Heart left ventricle (tissue), 16 donors: ENCODE data around the gene HSDL1. TPM values are rescaled to one million over a fixed set of nuclear protein-coding genes. Genes with fewer than 3 reads are reported as not detected.

ENCODE experiments used
- ATAC-seq, 4 donors: fragments of 200-7000 bp; cut with Tn5 transposase; one replicate each; pipeline ENCODE4 v1.9.1; 2020 to 2022; ENCODE audit warnings: moderate library complexity in 4 of 4, mild to moderate bottlenecking in 3 of 4, moderate number of reproducible peaks in 1 of 4
- DNase-seq, 5 donors: peaks; one replicate each; pipeline ENCODE4 v3.0.0-alpha.2; 2020
- H3K27ac ChIP-seq, 12 donors: fragments of 200-600 bp; sonication (generic) in 4 of 12; one replicate each; pipeline versions ENCODE4 v1.5.0 to v1.8.0; 2016 to 2022; ENCODE audit warnings: mild to moderate bottlenecking in 2 of 12
- H3K27me3 ChIP-seq, 9 donors: fragments of 200-600 bp; sonication (generic) in 2 of 9; one replicate each; pipeline versions ENCODE4 v1.5.1 to v1.8.0; 2016 to 2022; ENCODE audit warnings: mild to moderate bottlenecking in 3 of 9
- H3K36me3 ChIP-seq, 9 donors: fragments of 200-600 bp; sonication (generic) in 2 of 9; one replicate each; pipeline versions ENCODE4 v1.5.0 to v1.8.0; 2018 to 2022; ENCODE audit warnings: mild to moderate bottlenecking in 2 of 9
- H3K4me1 ChIP-seq, 12 donors: fragments of 200-600 bp; sonication (generic) in 4 of 12; one replicate each; pipeline versions ENCODE4 v1.5.0 to v1.8.0; 2016 to 2022; ENCODE audit warnings: mild to moderate bottlenecking in 3 of 12
- H3K4me3 ChIP-seq, 12 donors: fragments of 200-600 bp; sonication (generic) in 4 of 12; one replicate each; pipeline versions ENCODE4 v1.5.0 to v1.8.0; 2017 to 2022; ENCODE audit warnings: mild to moderate bottlenecking in 9 of 12, moderate library complexity in 4 of 12
- H3K9me3 ChIP-seq, 12 donors: fragments of 200-600 bp; sonication (generic) in 4 of 12; one replicate each; pipeline versions ENCODE4 v1.5.0 to v1.8.0; 2016 to 2022; ENCODE audit warnings: mild to moderate bottlenecking in 1 of 12
- CTCF ChIP-seq, 12 donors: fragments of 200-600 bp; sonication (generic) in 4 of 12; IDR thresholded peaks; one replicate each; pipeline versions ENCODE4 v1.5.0 to v1.8.0; 2018 to 2022; ENCODE audit warnings: antibody characterized with exemption in 12 of 12, mild to moderate bottlenecking in 5 of 12
- POLR2A ChIP-seq, 2 donors: fragments of 450-650 bp; IDR thresholded peaks; one replicate each; pipeline ENCODE4 v1.6.1; 2017; ENCODE audit warnings: antibody characterized with exemption in 2 of 2, mild to moderate bottlenecking in 2 of 2, moderate library complexity in 2 of 2
- WGBS, 4 donors: extraction: QIAGEN DNeasy Blood & Tissue Kit in 2 of 4; methylation state at CpG; one replicate each; pipeline versions ENCODE4 v1.1.5 to v1.1.7; 2013 to 2018; 5-methylcytosine and 5-hydroxymethylcytosine counted together
- intact Hi-C, 10 donors: fragments of 100-400 bp; cut with DNase I; formaldehyde crosslinking; loops; one replicate each; pipeline versions ENCODE4 v1.11.1 to v1.14.2; 2022
- polyA plus RNA-seq, 2 donors: library from polyadenylated mRNA; stranded (reverse); fragments of 200-250 nt; gene quantifications; one replicate each; pipeline ENCODE4 v1.2.3, GENCODE V29; 2013
- total RNA-seq, 9 donors: library from RNA; depleted of rRNA in 2 of 9; stranded (reverse); fragments of >200 nt in 2 of 9; fragmentation: NEBNext Ultra II Directional in 3 of 9; extraction: Animal tissue kit (Norgen Biotek cat#: 25700) in 3 of 9; gene quantifications; one replicate each; pipeline versions ENCODE4 v1.1.0 to v1.2.4, GENCODE V29; 2016 to 2023
- donor health status: ischemic (EF 13 %, LVEDD 7.1; RV severe dilation, severe dysfunction).
- donor health status: healthy with polysubstance abuse.
- donor health status: DM: no; HTN: yes; CAD: no.
- donor health status: DM: no; HTN: no; CAD: no.
- donor health status: ischemic (EF 25% LVEDD 6.9; RV normal size, moderate dysfunction).
- donor health status: ischemic (EF 25% LVEDD 5.7; RV mildly dilated, moderate dysfunction).
- donor health status: healthy.
- donor health status: DM: yes; HTN: yes; CAD: no.
- donor health status: ischemic (EF 35%, LVEDD 5.7; RV mildly dilated, moderate dysfunction).
- donor health status: nonischemic (EF 11% LVEDD 7.7; RV severe dilation, severe dysfunction).
- donor health status: DM: yes; HTN: yes; CAD: no.
- donor health status: PGD.
- donor health status: ischemic (EF 29% LVEDD 5.4; RV normal size, mild dysfunction).
- donor health status: nonischemic (EF 23%, LVEDD 6.1; RV moderate dilation, normal function).

The HSDL1 gene
- total and polyA plus RNA-seq, 11 donors = 12.8 to 46.8 (median 23.1) TPM

- DNase-seq = no peak
- intact Hi-C loops = loop anchor here in 9 of 10 donors (5.0 to 10.0 kb wide), 9 partner anchors 63 to 408 kb away; partner anchors contain the start of genes TAF1C (in 3 of the 9), DNAAF1 (in 2 of the 9) and HSDL1 (in 2 of the 9)
- ATAC-seq = peak; percentile 27 to 39 (median 34)
Observed at GRCh38 chr16:84079664-84080063, 65.3 kb downstream of the HSDL1 start.

GRCh38 chr16:84075376-84075775 is 69.6 kb downstream of the HSDL1 start:
- Histone ChIP-seq H3K4me3 (no peak overlapping the region), H3K4me1 (peaks cover 0 to 40% (median 10%) of the 10 kb centered on the region in 12 donors), H3K9me3 (no peaks in the 10 kb centered on the region), H3K27ac (peak overlapping the region; percentile 3 to 89 (median 75)), H3K27me3 (no peaks in the 10 kb centered on the region), H3K36me3 (peaks cover 0 to 96% (median 87%) of the 10 kb centered on the region in 9 donors)
- 67 to 81% (median 73%) methylated on average over 11 of the region's 11 CpGs for whole genome bisulfite sequencing, 4 donors
- DNase-seq = no peak
- intact Hi-C loops = loop anchor here in 1 of 10 donors (10.0 kb wide), 1 partner anchor 409 kb away; no protein-coding TSS in a partner anchor
- ATAC-seq = peak; percentile 3 to 20 (median 18)
- no peak for TF ChIP-seq CTCF (IDR thresholded peaks at IDR 0.05)
- no peak for TF ChIP-seq POLR2A (IDR thresholded peaks at IDR 0.05)

More at GRCh38 chr16:84079664-84080063, 65.3 kb downstream of the HSDL1 start:
- no peaks in the 10 kb centered on the region for H3K27me3 ChIP-seq
- no peak for TF ChIP-seq POLR2A (IDR thresholded peaks at IDR 0.05)
- no peak for TF ChIP-seq CTCF (IDR thresholded peaks at IDR 0.05)
- peak overlapping the region in 5 of 12 donors; percentile 23 to 73 (median 53) for H3K27ac ChIP-seq
- 54 to 74% (median 72%) methylated on average over 6 of the region's 6 CpGs for WGBS, 4 donors
- H3K4me3 ChIP-seq = no peak overlapping the region
- H3K9me3 ChIP-seq = no peaks in the 10 kb centered on the region
- H3K4me1 ChIP-seq = peaks cover 0 to 34% (median 16%) of the 10 kb centered on the region in 12 donors
- peaks cover 0 to 97% (median 85%) of the 10 kb centered on the region in 9 donors for H3K36me3 ChIP-seq

GRCh38 chr16:84074721-84075120 is 70.3 kb downstream of the HSDL1 start:
- peak; percentile 94 to 95 (median 94) for ATAC-seq
- TF ChIP-seq CTCF (IDR thresholded peaks at IDR 0.05) = no peak
- TF ChIP-seq POLR2A (IDR thresholded peaks at IDR 0.05) = no peak
- Histone ChIP-seq H3K36me3 (peaks cover 0 to 96% (median 87%) of the 10 kb centered on the region in 9 donors), H3K4me3 (no peak overlapping the region), H3K27ac (peak overlapping the region; percentile 9 to 89 (median 75)), H3K9me3 (no peaks in the 10 kb centered on the region), H3K27me3 (no peaks in the 10 kb centered on the region), H3K4me1 (peaks cover 0 to 33% (median 5%) of the 10 kb centered on the region in 12 donors)
- WGBS, 4 donors = 42 to 73% (median 54%) methylated on average over 2 to 3 of the region's 3 CpGs
- peak in 3 of 5 donors; percentile 50 to 87 (median 78) for DNase-seq
- intact Hi-C loops = loop anchor here in 1 of 10 donors (10.0 kb wide), 1 partner anchor 410 kb away; no protein-coding TSS in a partner anchor

Other genes starting within 250 kb of the HSDL1 start
- 10 to 100 TPM; 22.5 to 65.3 (median 40.2) TPM for gene MLYCD, start 246.1 kb downstream of the HSDL1 start, total RNA-seq
- gene MLYCD, start 246.1 kb downstream of the HSDL1 start, polyA plus RNA-seq = 10 to 100 TPM; 19.4 to 21.8 TPM
- gene OSGIN1, start 191.9 kb downstream of the HSDL1 start, total RNA-seq = 10 to 100 TPM in 2 of 9 donors, 1 to 10 TPM in 7; 3.3 to 11.0 (median 7.0) TPM
- gene OSGIN1, start 191.9 kb downstream of the HSDL1 start, polyA plus RNA-seq = 10 to 100 TPM in 1 of 2 donors, 1 to 10 TPM in 1; 7.4 to 12.8 TPM
- gene NECAB2, start 176.9 kb downstream of the HSDL1 start, total RNA-seq = 1 to 10 TPM in 2 of 9 donors, under 1 TPM in 5, not detected in 2; 0.24 to 1.3 (median 0.77) TPM
- 1 to 10 TPM; 1.2 to 2.1 TPM for gene NECAB2, start 176.9 kb downstream of the HSDL1 start, polyA plus RNA-seq
- gene SLC38A8, start 102.4 kb downstream of the HSDL1 start, total RNA-seq = 1 to 10 TPM in 3 of 9 donors, under 1 TPM in 4, not detected in 2; 0.29 to 5.8 (median 0.63) TPM
- gene SLC38A8, start 102.4 kb downstream of the HSDL1 start, polyA plus RNA-seq = 10 to 100 TPM in 1 of 2 donors, not detected in 1; 25.3 TPM
- 10 to 100 TPM; 57.3 to 91.4 (median 68.6) TPM for gene MBTPS1, start 28.2 kb downstream of the HSDL1 start, total RNA-seq
- gene MBTPS1, start 28.2 kb downstream of the HSDL1 start, polyA plus RNA-seq = 10 to 100 TPM; 37.2 to 54.2 TPM
- gene DNAAF1, start 131 bp upstream of the HSDL1 start, total RNA-seq = under 1 TPM in 3 of 9 donors, not detected in 6; 0.20 to 0.32 (median 0.25) TPM
- under 1 TPM; 0.15 to 0.38 TPM for gene DNAAF1, start 131 bp upstream of the HSDL1 start, polyA plus RNA-seq
- gene TAF1C, start 41.9 kb upstream of the HSDL1 start, total RNA-seq = 10 to 100 TPM; 16.3 to 24.3 (median 21.8) TPM
- 10 to 100 TPM; 22.6 to 34.4 TPM for gene TAF1C, start 41.9 kb upstream of the HSDL1 start, polyA plus RNA-seq
- gene ADAD2, start 46.0 kb upstream of the HSDL1 start, total RNA-seq = 1 to 10 TPM in 2 of 9 donors, under 1 TPM in 4, not detected in 3; 0.21 to 1.3 (median 0.58) TPM
- 1 to 10 TPM in 1 of 2 donors, under 1 TPM in 1; 0.36 to 1.2 TPM for gene ADAD2, start 46.0 kb upstream of the HSDL1 start, polyA plus RNA-seq
- gene KCNG4, start 94.8 kb upstream of the HSDL1 start, total RNA-seq = not detected
- gene KCNG4, start 94.8 kb upstream of the HSDL1 start, polyA plus RNA-seq = not detected
- 1 to 10 TPM in 6 of 9 donors, under 1 TPM in 3; 0.50 to 5.4 (median 1.6) TPM for gene WFDC1, start 149.7 kb upstream of the HSDL1 start, total RNA-seq
- 1 to 10 TPM; 1.2 to 2.1 TPM for gene WFDC1, start 149.7 kb upstream of the HSDL1 start, polyA plus RNA-seq
- gene ATP2C2, start 223.4 kb upstream of the HSDL1 start, total RNA-seq = not detected
- gene ATP2C2, start 223.4 kb upstream of the HSDL1 start, polyA plus RNA-seq = under 1 TPM in 1 of 2 donors, not detected in 1; 0.17 TPM